GM21786 (cell line): ENCODE measurements around the gene DMRT2.

ENCODE experiments used
- ATAC-seq: cut with Tn5 transposase; IDR thresholded peaks from one replicate; pipeline ENCODE4 v1.9.1; 2021; ENCODE audit not compliant: unreplicated experiment

Gene DMRT2

GRCh38 chr9:1086517-1086916, 36.4 kb downstream of the DMRT2 start:
- no peak for ATAC-seq

DNA sequence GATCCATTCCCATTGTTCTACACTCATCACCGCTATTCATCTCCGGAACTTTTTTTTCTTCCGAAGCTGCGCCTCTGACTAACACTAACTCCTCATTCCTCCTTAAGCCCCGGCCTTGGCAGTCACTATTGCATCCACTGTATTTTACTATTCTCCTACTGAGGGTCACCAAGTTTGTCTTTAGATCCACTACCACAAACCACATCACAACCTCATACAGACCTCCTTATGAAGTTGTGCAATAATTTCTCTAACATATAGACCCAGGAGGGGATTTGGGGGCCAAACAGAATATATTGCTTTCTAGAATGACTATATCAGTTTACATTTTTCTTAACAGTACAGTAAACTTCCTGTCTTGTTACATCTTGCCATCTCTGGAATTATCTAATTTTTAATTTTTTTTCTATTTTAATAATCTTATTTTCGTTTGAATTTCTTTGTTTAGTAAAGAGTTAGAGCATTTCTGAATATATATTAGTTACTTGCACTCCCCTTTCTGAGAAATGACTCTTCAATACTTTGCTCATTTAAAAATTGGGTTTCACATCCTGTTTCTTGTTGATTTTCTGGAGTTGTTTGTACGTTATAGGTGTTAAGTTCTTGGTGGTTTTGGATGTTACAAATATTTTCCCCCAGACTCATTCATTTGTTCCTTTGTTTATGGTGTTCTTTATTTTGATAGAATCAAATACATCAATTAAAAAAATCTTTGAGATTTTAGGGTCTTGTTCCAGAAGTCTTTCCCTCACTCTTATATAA, 37.1 kb downstream of the DMRT2 start:
- ATAC-seq, result peak; percentile 47

GRCh38 chr9:1094749-1095148, 44.6 kb downstream of the DMRT2 start:
- ATAC-seq, result no peak

DNA sequence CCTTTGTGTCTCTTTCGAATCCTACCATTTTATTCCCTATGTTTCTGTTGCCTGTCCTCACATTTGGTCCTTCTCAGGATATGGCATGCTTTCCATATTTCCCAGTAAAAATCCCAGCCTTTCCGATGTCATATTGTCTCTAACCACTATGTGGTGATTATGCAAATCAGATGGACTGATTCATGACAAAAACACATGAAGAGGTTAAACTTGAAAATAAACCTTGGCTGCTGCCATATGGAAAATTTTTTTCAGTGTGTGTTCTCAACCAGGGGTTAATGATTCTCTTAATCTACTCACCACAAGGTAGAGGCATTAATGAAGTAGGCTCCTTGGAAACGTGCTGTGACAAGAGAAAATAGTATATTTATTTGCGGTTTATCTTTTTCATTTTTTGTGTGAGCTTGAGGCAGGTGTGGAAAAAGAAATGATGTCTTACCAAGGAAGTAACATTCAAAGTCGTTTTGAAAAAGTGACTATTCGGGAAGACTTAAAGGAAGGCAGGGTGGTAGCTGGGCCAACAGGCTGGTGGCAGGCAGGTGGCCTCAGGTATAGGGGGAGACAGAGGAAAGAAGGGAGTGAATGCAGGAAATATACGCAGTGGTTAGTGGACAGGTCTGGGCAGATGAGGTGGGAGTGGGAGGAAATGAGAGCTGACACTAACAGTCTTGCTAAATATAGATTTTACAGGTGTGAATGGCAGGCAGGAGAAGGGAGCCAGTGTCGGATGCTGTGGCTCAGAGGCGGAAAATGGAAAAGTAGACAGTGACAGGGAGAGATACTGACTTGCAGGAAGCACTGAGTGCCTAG, 46.2 kb downstream of the DMRT2 start:
- no peak for ATAC-seq

DNA sequence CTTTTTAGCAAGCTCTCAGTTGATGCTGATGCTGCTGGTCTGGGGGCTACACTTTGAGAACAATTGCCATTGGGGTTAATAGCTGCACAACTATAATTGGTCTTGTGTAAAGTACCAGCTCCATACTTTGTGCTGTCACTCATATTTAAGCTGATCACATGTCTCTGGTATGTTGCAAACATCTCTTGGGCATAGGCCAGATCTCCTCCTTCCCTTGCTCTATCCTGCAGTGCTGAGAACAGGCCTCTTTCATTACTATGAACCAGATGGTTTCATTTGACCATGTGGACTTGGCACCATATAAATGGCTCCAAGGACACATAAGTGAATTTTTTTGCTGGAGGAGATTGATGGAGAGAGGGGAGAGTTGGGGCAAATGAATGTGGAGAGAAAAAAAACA, 48.4 kb downstream of the DMRT2 start:
- ATAC-seq, result no peak

- ATAC-seq, result no peak
Observed at GRCh38 chr9:1100201-1100600, 50.0 kb downstream of the DMRT2 start.

- no peak for ATAC-seq
Observed at GRCh38 chr9:1100945-1101344, 50.8 kb downstream of the DMRT2 start.

DNA sequence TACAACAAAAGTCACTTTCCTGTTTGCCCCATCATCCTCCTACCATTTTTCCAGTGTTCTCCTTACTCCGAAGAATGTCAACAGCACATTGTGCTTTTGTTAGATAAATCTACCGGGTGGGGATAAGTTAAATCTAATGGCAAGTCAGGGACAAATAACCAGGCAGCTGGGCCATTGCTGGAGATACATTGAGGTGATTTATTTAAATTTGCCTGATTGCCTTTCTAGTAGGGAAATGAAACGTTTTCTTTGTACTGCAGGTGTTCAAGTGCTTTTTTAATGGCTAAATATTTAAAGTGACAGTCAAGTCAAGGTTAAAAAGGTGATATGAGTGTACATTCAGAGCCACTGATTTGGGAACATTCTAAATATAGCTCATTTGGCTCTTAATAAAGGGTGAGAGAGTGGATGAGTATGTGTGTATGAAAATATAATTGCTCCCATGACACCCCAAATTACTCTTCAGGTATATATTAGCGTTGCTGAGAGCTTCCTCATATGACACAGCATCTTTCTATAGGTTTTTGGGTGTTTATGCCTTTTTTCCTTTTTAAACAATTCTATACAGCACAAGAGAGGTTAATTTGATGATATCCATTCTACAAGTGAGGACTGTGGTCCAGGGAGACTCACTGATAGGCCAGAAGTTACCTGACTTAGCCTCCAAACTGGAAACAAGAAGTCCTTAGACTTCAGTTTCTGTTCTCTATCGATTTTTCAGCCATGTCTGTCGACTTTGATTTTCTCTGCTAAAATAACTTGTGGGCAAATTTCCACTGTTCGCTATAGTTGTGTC, 51.9 kb downstream of the DMRT2 start:
- no peak for ATAC-seq

DNA sequence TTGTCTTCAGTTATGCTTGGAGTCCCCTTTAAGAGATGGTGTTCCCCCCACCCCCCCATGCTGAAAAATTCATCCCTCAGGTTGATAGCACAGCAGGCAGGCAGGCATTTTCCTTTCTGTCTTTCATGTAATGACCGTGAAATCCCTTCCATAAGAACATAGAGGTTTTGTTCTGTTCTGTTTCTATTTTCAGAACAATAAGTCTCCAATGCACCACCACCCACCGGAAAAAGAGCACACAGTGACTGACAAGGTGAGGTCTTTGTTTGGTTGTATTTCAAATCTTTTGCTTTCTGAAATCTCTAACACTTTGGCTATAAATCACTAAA, 52.4 kb downstream of the DMRT2 start:
- no peak for ATAC-seq
